Measurements from ENCODE around the gene KDM5B. TPM values are rescaled to one million over a fixed set of nuclear protein-coding genes. Genes with fewer than 3 reads are reported as not detected.

KDM5B gene
- polyA plus RNA-seq, 1 of the 3 experiments (the other 2 are of a cell fraction) = 21.7 TPM

- WGBS (ENCODE audit: low lambda C conversion rate) = 100% methylated on average over 2 of the region's 2 CpGs
- peaks cover 88 to 89% of the 10 kb centered on the region in 2 experiments for H3K36me3 ChIP-seq (replicated peaks in 1 of 2; ENCODE audit: control insufficient read depth in 1 of 2, insufficient read depth in 2 of 2, low read length in 1 of 2)
- TF ChIP-seq SIN3A (IDR thresholded peaks at IDR 0.05; ENCODE audit: borderline replicate concordance, low read depth, low read length) (no peak), MAX (IDR thresholded peaks at IDR 0.05; ENCODE audit: low read depth) (no peak), SMC3 (IDR thresholded peaks at IDR 0.05; ENCODE audit: low read depth, low read length) (no peak), CTCF (IDR thresholded peaks at IDR 0.05) (no peak), TCF12 (IDR thresholded peaks at IDR 0.05) (no peak), TEAD4 (IDR thresholded peaks at IDR 0.05; ENCODE audit: borderline replicate concordance, insufficient read depth) (no peak), EZH2phosphoT487 (IDR thresholded peaks at IDR 0.05; ENCODE audit: borderline replicate concordance, low read depth) (no peak), MXI1 (IDR thresholded peaks at IDR 0.05; ENCODE audit: low read depth, low read length) (no peak), YY1 (IDR thresholded peaks at IDR 0.05; ENCODE audit: low read depth) (no peak), FOXM1 (IDR thresholded peaks at IDR 0.05; ENCODE audit: low read depth) (no peak)
Measured at GRCh38 chr1:202750024-202750423, 58.2 kb downstream of the KDM5B start.

GRCh38 chr1:202745323-202745888 is 62.8 kb downstream of the KDM5B start:
- CTCF ChIA-PET = interaction anchor here (0.6 to 1.2 kb wide), 3 partner anchors 12 to 513 kb away, joined by 3 to 4 read pairs (median 3); no protein-coding TSS in a partner anchor
- Histone ChIP-seq H3K4me2 (no peak overlapping the region), H3K9me2 (no peaks in the 10 kb centered on the region), H4K20me1 (ENCODE audit: insufficient read depth) (no peaks in the 10 kb centered on the region), H3K36me3 (replicated peaks in 1 of 2; ENCODE audit: control insufficient read depth in 1 of 2, insufficient read depth in 2 of 2, low read length in 1 of 2) (peaks cover 81 to 97% of the 10 kb centered on the region in 2 experiments), H3K9me3 (no peaks in the 10 kb centered on the region), H3K79me2 (ENCODE audit: insufficient read depth) (no peaks in the 10 kb centered on the region; the same call in 1 of the 2 replicates), H3K9ac (no peak overlapping the region), H3F3A (replicated peaks; ENCODE audit: insufficient read depth) (peaks cover 3% of the 10 kb centered on the region), H3K4me3 (ENCODE audit: low read depth in 2 of 2, low read length in 1 of 2) (no peak overlapping the region), H3K4me1 (ENCODE audit: control insufficient read depth in 1 of 2, insufficient read depth in 2 of 2, low read depth in 1 of 2, low read length in 1 of 2) (no peaks in the 10 kb centered on the region), H3K27ac (ENCODE audit: low read depth in 2 of 2, low read length in 1 of 2) (no peak overlapping the region), H3K27me3 (ENCODE audit: insufficient read depth) (no peaks in the 10 kb centered on the region), H2AFZ (ENCODE audit: low read depth) (no peak overlapping the region)
- WGBS (ENCODE audit: low lambda C conversion rate) = 95% methylated on average over 3 of the region's 3 CpGs
- no peak for TF ChIP-seq MAX (IDR thresholded peaks at IDR 0.05; ENCODE audit: low read depth)
- TF ChIP-seq GATA2 (CRISPR knock-in tag; IDR thresholded peaks at IDR 0.05) = no peak
- no peak for TF ChIP-seq USF1 (IDR thresholded peaks at IDR 0.05; ENCODE audit: borderline replicate concordance, low read depth)
- TF ChIP-seq RFX5 (IDR thresholded peaks at IDR 0.05; ENCODE audit: low read length) = no peak
- no peak for TF ChIP-seq GABPA (IDR thresholded peaks at IDR 0.05; ENCODE audit: low read depth)
- no peak for TF ChIP-seq ZBTB33 (IDR thresholded peaks at IDR 0.05; ENCODE audit: borderline replicate concordance, low read depth)
- no peak for TF ChIP-seq ELF1 (IDR thresholded peaks at IDR 0.05)
- no peak for TF ChIP-seq RCOR1 (IDR thresholded peaks at IDR 0.05; ENCODE audit: low read length)
- TF ChIP-seq NFIC (IDR thresholded peaks at IDR 0.05; ENCODE audit: borderline replicate concordance) = no peak
- no peak for TF ChIP-seq MXI1 (IDR thresholded peaks at IDR 0.05; ENCODE audit: low read depth, low read length)
- TF ChIP-seq EP300 (IDR thresholded peaks at IDR 0.05; ENCODE audit: borderline replicate concordance in 1 of 2, low read depth in 1 of 2, low read length in 1 of 2) = no peak
- TF ChIP-seq IRF3 (IDR thresholded peaks at IDR 0.05; ENCODE audit: low read depth, low read length) = no peak
- DNase-seq = no peak
- POLR2A ChIA-PET = no interaction called here

More at GRCh38 chr1:202750024-202750423, 58.2 kb downstream of the KDM5B start:
- Histone ChIP-seq H3K9ac (no peak overlapping the region), H3K27me3 (ENCODE audit: insufficient read depth) (no peaks in the 10 kb centered on the region), H3K9me2 (no peaks in the 10 kb centered on the region), H3K27ac (ENCODE audit: low read depth in 2 of 2, low read length in 1 of 2) (no peak overlapping the region), H3F3A (replicated peaks; ENCODE audit: insufficient read depth) (peaks cover 9% of the 10 kb centered on the region), H3K4me2 (no peak overlapping the region), H3K79me2 (ENCODE audit: insufficient read depth) (peaks cover 7% of the 10 kb centered on the region), H3K9me3 (no peaks in the 10 kb centered on the region), H3K4me1 (ENCODE audit: control insufficient read depth in 1 of 2, insufficient read depth in 2 of 2, low read depth in 1 of 2, low read length in 1 of 2) (no peaks in the 10 kb centered on the region), H2AFZ (ENCODE audit: low read depth) (no peak overlapping the region), H3K4me3 (ENCODE audit: low read depth in 2 of 2, low read length in 1 of 2) (no peak overlapping the region), H4K20me1 (ENCODE audit: insufficient read depth) (no peaks in the 10 kb centered on the region)
- CTCF ChIA-PET = interaction anchor here (0.7 to 3.0 kb wide), 3 partner anchors 11 to 103 kb away, joined by 3 to 16 read pairs (median 4); partner anchors contain the start of gene PCAT6
- no peak for DNase-seq
- POLR2A ChIA-PET = interaction anchor here (0.5 kb wide), 1 partner anchor 857 kb away, joined by 3 read pairs; no protein-coding TSS in a partner anchor
